HCT116 (cell line): ENCODE results near the gene MTRF1L. TPM values are rescaled to one million over a fixed set of nuclear protein-coding genes. Genes with fewer than 3 reads are reported as not detected.

Source experiments
- ATAC-seq: fragments of 200-7000 bp; cut with Tn5 transposase; 2 replicates; pipeline ENCODE4 v1.9.1; 2020; ENCODE audit warnings: mild to moderate bottlenecking, moderate library complexity
- BruUV-seq: library from RNA; stranded (reverse); fragments of 400-500 nt; replicated peaks from 2 replicates; lab custom pipeline; 2021; lab: Mats Ljungman, UMichigan
- CTCF ChIA-PET: fragments of 300-600 bp; sonication (Branson Sonifier 250); formaldehyde crosslinking; loops from one replicate; lab custom pipeline; 2021; ENCODE audit warnings: antibody characterized with exemption; lab: Charles Lee
- POLR2A ChIA-PET: fragments of 300-600, 350-600 bp; sonication (Branson Sonifier 250); formaldehyde crosslinking; loops from one replicate; lab custom pipeline; 2021; ENCODE audit warnings: antibody characterized with exemption; lab: Charles Lee
- RAD21 ChIA-PET, 2 experiments: fragments of 300-600 bp; sonication (Branson Sonifier 250); formaldehyde crosslinking; loops; one replicate each; lab custom pipeline; 2023; ENCODE audit warnings: low total read pairs in 2 of 2; ENCODE audit not compliant: uncharacterized antibody in 2 of 2, unreplicated experiment in 2 of 2, low non-redundant PET in 1 of 2; lab: Charles Lee
- DNase-seq: peaks from one replicate; pipeline ENCODE4 v3.0.0-alpha.2; 2010; ENCODE audit warnings: low read depth, low spot score
- H2AFZ ChIP-seq: fragments of 200-600 bp; shearing (Covaris generic), sonication (generic); 2 replicates; pipeline ENCODE4 v1.6.1; 2017; ENCODE audit warnings: low read depth, mixed run types, mixed read lengths, antibody characterized with exemption, low read length; ENCODE audit not compliant: poor library complexity, severe bottlenecking
- H3K27ac ChIP-seq: 2 replicates; pipeline ENCODE4 v1.5.1; 2012; ENCODE audit warnings: low read depth, low read length
- H3K27me3 ChIP-seq: fragments of 200-600 bp; sonication (generic); 2 replicates; pipeline ENCODE4 v1.6.1; 2016; ENCODE audit warnings: mixed run types, low read length, mixed read lengths; ENCODE audit not compliant: insufficient read depth
- H3K36me3 ChIP-seq, 2 experiments: fragments of 200-500 bp in 1 of 2; fragments of 200-600 bp in 1 of 2; sonication (Bioruptor generic) in 1 of 2; sonication (generic) in 1 of 2; 2 replicates each; pipeline versions ENCODE4 v1.5.1 to v1.6.1; 2014 to 2016; ENCODE audit warnings: low read length in 2 of 2, inconsistent platforms in 1 of 2, mixed read lengths in 1 of 2, mixed run types in 1 of 2; ENCODE audit not compliant: insufficient read depth in 2 of 2, control insufficient read depth in 1 of 2
- H3K4me1 ChIP-seq, 2 experiments: fragments of 200-600 bp in 1 of 2; sonication (generic) in 1 of 2; 2 replicates each; pipeline versions ENCODE4 v1.5.1 to v1.6.1; 2012 to 2017; ENCODE audit warnings: low read length in 2 of 2, inconsistent platforms in 1 of 2, mild to moderate bottlenecking in 1 of 2, mixed read lengths in 1 of 2, mixed run types in 1 of 2, moderate library complexity in 1 of 2; ENCODE audit not compliant: insufficient read depth in 2 of 2, control insufficient read depth in 1 of 2
- H3K4me2 ChIP-seq: fragments of 200-600 bp; sonication (generic); 2 replicates; pipeline ENCODE4 v1.6.1; 2017; ENCODE audit warnings: mixed run types, low read length, mixed read lengths
- H3K4me3 ChIP-seq, 2 experiments: fragments of 200-600 bp in 1 of 2; sonication (generic) in 1 of 2; replicated peaks in 1 of 2; 2 replicates each; pipeline ENCODE4 v1.5.1; 2011 to 2016; ENCODE audit warnings: low read length in 2 of 2, control low read depth in 1 of 2, low read depth in 1 of 2, mild to moderate bottlenecking in 1 of 2, mixed read lengths in 1 of 2, mixed run types in 1 of 2
- H3K79me2 ChIP-seq: fragments of 200-600 bp; sonication (generic); 2 replicates; pipeline ENCODE4 v1.6.1; 2017; ENCODE audit warnings: mild to moderate bottlenecking, mixed run types, low read length, moderate library complexity, mixed read lengths; ENCODE audit not compliant: insufficient read depth
- H3K9ac ChIP-seq: fragments of 200-600 bp; sonication (generic); 2 replicates; pipeline ENCODE4 v1.6.1; 2016; ENCODE audit warnings: low read length, mixed read lengths
- H3K9me2 ChIP-seq: fragments of 200-600 bp; sonication (generic), shearing (Covaris generic); 2 replicates; pipeline ENCODE4 v1.6.1; 2017; ENCODE audit warnings: mixed run types, mild to moderate bottlenecking, moderate library complexity; ENCODE audit not compliant: insufficient read depth
- H3K9me3 ChIP-seq, 2 experiments: fragments of 200-500 bp in 1 of 2; fragments of 200-600 bp in 1 of 2; sonication (Bioruptor generic) in 1 of 2; sonication (generic) in 1 of 2; 2 replicates each; pipeline ENCODE4 v1.6.1; 2014 to 2017; ENCODE audit warnings: low read length in 2 of 2, mixed read lengths in 2 of 2, inconsistent platforms in 1 of 2, low read depth in 1 of 2, mild to moderate bottlenecking in 1 of 2, mixed run types in 1 of 2, moderate library complexity in 1 of 2; ENCODE audit not compliant: control insufficient read depth in 1 of 2, insufficient read depth in 1 of 2
- H4K20me1 ChIP-seq: fragments of 200-600 bp; sonication (generic), shearing (Covaris generic); 2 replicates; pipeline ENCODE4 v1.6.1; 2017; ENCODE audit warnings: mixed run types, mild to moderate bottlenecking, moderate library complexity; ENCODE audit not compliant: insufficient read depth
- POLR2AphosphoS5 ChIP-seq: IDR thresholded peaks from 2 replicates; pipeline ENCODE4 v1.6.1; 2011; ENCODE audit warnings: mild to moderate bottlenecking, low read depth, low read length, moderate library complexity
- RAD21 ChIP-seq: IDR thresholded peaks from 2 replicates; pipeline ENCODE4 v1.6.1; 2012; ENCODE audit warnings: low read depth, mild to moderate bottlenecking
- TCF7L2 ChIP-seq: IDR thresholded peaks from 2 replicates; pipeline ENCODE4 v1.7.0; 2011; ENCODE audit warnings: borderline replicate concordance, inconsistent platforms; ENCODE audit not compliant: insufficient read depth, insufficient read length; ENCODE audit errors: extremely low read depth
- intact Hi-C: fragments of 100-400 bp; cut with micrococcal nuclease; formaldehyde crosslinking; loops from 2 replicates; pipeline ENCODE4 v1.10.0; 2022
- total RNA-seq: library from RNA; stranded (reverse); gene quantifications from one replicate; pipeline ENCODE4 v1.2.1, GENCODE V29; 2021; ENCODE audit not compliant: unreplicated experiment
- TF ChIP-seq, protein P1 (sequence below), 3 experiments: fragments of 200-600 bp in 1 of 3; sonication (generic) in 1 of 3; IDR thresholded peaks in 2 of 3; conservative IDR thresholded peaks in 1 of 3; 2 replicates each; pipeline ENCODE4 v1.5.1; 2012 to 2017; ENCODE audit warnings: low read depth in 2 of 3, low read length in 2 of 3, antibody characterized with exemption in 1 of 3, borderline replicate concordance in 1 of 3, control low read depth in 1 of 3, mild to moderate bottlenecking in 1 of 3, mixed read lengths in 1 of 3, mixed run types in 1 of 3, moderate library complexity in 1 of 3; ENCODE audit not compliant: insufficient read depth in 1 of 3

Gene MTRF1L
- total RNA-seq, 1 experiment from 2014 or later, result 26.2 TPM

DNA sequence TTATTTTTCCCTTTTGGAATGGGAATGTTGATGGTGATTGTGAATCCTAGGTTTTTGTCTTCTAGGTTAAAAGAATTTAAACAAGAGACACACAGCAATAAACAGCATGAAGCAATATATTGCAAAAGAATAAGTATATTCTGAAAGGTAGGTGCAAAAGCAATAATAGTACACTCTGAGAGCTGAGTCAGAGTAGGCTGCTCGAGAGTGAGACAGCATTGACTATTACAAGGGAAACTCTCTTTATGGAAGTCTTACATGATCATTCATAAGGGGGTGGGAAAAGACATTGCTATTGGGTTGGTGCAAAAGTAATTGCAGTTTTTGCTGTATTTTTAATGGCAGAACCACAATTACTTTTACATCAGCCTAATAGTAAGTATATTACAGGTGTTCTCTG, 44.7 kb downstream of the MTRF1L start (continued):
- no peak for TF ChIP-seq TCF7L2

- Histone ChIP-seq H2AFZ (no peak overlapping the region), H3K4me2 (no peak overlapping the region), H3K9me2 (no peaks in the 10 kb centered on the region), H3K27me3 (peaks cover 5% of the 10 kb centered on the region; the same call in 1 of the 2 replicates), H3K4me1 (peaks cover 0 to 10% of the 10 kb centered on the region in 2 experiments; a peak in 2 of 4 replicates), H3K9me3 (no peaks in the 10 kb centered on the region), H3K4me3 (no peak overlapping the region), H3K36me3 (no peaks in the 10 kb centered on the region), H3K79me2 (no peaks in the 10 kb centered on the region), H3K27ac (no peak overlapping the region), H3K9ac (no peak overlapping the region), H4K20me1 (no peaks in the 10 kb centered on the region)
- TF ChIP-seq, protein P1, sequence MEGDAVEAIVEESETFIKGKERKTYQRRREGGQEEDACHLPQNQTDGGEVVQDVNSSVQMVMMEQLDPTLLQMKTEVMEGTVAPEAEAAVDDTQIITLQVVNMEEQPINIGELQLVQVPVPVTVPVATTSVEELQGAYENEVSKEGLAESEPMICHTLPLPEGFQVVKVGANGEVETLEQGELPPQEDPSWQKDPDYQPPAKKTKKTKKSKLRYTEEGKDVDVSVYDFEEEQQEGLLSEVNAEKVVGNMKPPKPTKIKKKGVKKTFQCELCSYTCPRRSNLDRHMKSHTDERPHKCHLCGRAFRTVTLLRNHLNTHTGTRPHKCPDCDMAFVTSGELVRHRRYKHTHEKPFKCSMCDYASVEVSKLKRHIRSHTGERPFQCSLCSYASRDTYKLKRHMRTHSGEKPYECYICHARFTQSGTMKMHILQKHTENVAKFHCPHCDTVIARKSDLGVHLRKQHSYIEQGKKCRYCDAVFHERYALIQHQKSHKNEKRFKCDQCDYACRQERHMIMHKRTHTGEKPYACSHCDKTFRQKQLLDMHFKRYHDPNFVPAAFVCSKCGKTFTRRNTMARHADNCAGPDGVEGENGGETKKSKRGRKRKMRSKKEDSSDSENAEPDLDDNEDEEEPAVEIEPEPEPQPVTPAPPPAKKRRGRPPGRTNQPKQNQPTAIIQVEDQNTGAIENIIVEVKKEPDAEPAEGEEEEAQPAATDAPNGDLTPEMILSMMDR (IDR thresholded peaks at IDR 0.05 in 2 of 3, conservative IDR thresholded peaks at IDR 0.05 in 1 of 3; ENCODE audit: borderline replicate concordance in 1 of 3, insufficient read depth in 1 of 3, low read depth in 2 of 3, low read length in 2 of 3), result peak; percentile 21 to 33 (median 29); a peak in 5 of 6 replicates
- TF ChIP-seq POLR2AphosphoS5 (no peak), RAD21 (peak; percentile 46)
- ATAC-seq (peak; percentile 60; the same call in 1 of the 2 replicates), DNase-seq (no peak)
- ChIA-PET CTCF (interaction anchor here (0.7 to 3.0 kb wide), 15 partner anchors 9 to 255 kb away, joined by 3 to 32 read pairs (median 5); no protein-coding TSS in a partner anchor), POLR2A (interaction anchor here (0.7 kb wide), 2 partner anchors 29 to 206 kb away, joined by 3 read pairs; partner anchors contain the start of gene FBXO5), RAD21 (interaction anchor here in 1 of 2 experiments (0.5 to 1.0 kb wide), 2 partner anchors 78 to 979 kb away, joined by 3 to 4 read pairs; no protein-coding TSS in a partner anchor)
- intact Hi-C loops, result loop anchor here (1.0 kb wide), 1 partner anchor 70 kb away; no protein-coding TSS in a partner anchor
- no TSS peak for BruUV-seq
These were observed 48.1 kb downstream of the MTRF1L start for GRCh38 chr6:152954443-152954842.
